Right atrium auricular region (tissue), 2 donors: Measurements from ENCODE around the gene LECT2. TPM values are rescaled to one million over a fixed set of nuclear protein-coding genes. Genes with fewer than 3 reads are reported as not detected.

Experiments used
- DNase-seq: peaks from one replicate; pipeline ENCODE4 v3.0.0-alpha.2; 2019; ENCODE audit warnings: low spot score
- H3K27ac ChIP-seq, 2 donors: fragments of 200-600 bp; sonication (generic); 1 replicate in 1 of 2; 2 replicates in 1 of 2; pipeline ENCODE4 v1.5.1; 2016 to 2019
- H3K27me3 ChIP-seq, 2 donors: fragments of 200-600 bp; sonication (generic); one replicate each; pipeline versions ENCODE4 v1.5.1 to v1.6.0; 2017 to 2019
- H3K36me3 ChIP-seq: fragments of 200-600 bp; sonication (generic); one replicate; pipeline ENCODE4 v1.5.1; 2016
- H3K4me1 ChIP-seq, 2 donors: fragments of 200-600 bp; sonication (generic); one replicate each; pipeline versions ENCODE4 v1.5.1 to v1.6.0; 2017 to 2019
- H3K4me3 ChIP-seq, 2 donors: fragments of 200-600 bp; sonication (generic); 1 replicate in 1 of 2; 2 replicates in 1 of 2; pipeline ENCODE4 v1.5.1; 2017 to 2019; ENCODE audit warnings: mild to moderate bottlenecking in 1 of 2, moderate library complexity in 1 of 2
- H3K9me3 ChIP-seq, 2 donors: fragments of 200-600 bp; sonication (generic); one replicate each; pipeline ENCODE4 v1.5.1; 2019
- CTCF ChIP-seq, 2 donors: fragments of 200-600 bp; sonication (generic); IDR thresholded peaks; one replicate each; pipeline ENCODE4 v1.5.1; 2019; ENCODE audit warnings: antibody characterized with exemption in 2 of 2
- total RNA-seq, 2 donors: library from RNA; depleted of rRNA; stranded (reverse); fragments of >200 nt; gene quantifications; one replicate each; pipeline ENCODE4 v1.1.0, GENCODE V29; 2016

Gene LECT2
- total RNA-seq, 2 donors from 2014 or later: not detected

DNA sequence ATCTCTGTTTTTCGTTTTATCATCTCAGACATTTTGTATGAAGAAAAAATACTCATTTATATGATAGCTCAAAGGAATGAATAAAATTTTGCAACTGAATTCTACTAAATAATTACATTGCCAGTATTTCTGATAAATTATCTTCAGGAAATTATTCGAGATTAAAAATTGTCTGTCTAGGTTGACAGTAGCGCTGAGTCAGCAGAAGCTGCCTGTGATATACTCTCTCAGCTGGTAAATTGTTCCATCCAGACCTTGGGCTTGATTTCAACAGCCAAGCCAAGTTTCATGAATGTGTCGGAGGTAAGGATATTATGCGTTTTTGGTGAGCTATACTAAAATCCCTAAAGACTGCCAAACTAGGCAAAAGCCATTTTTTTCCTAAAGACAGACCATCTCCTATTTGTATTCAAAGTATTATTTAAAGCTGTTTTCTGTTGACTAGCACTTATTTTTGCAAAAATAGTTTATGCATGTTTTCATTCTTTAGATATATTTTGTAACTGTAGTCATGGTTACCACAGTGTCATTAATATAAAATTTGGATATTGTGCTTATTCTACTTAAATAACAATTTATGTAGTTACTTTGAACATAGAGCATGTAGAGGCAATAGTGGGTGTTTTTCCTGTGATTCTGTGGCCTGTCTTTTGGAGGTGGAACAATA, 17.4 kb downstream of the LECT2 start:
- Histone ChIP-seq H3K27me3 (no peaks in the 10 kb centered on the region), H3K27ac (no peak overlapping the region), H3K4me3 (no peak overlapping the region), H3K9me3 (no peaks in the 10 kb centered on the region), H3K4me1 (no peaks in the 10 kb centered on the region), H3K36me3 (no peaks in the 10 kb centered on the region)
- TF ChIP-seq CTCF (IDR thresholded peaks at IDR 0.05): no peak
- no peak for DNase-seq

GRCh38 chr5:135934939-135935338, 19.8 kb downstream of the LECT2 start:
- DNase-seq: no peak
- H3K27me3 ChIP-seq: peaks cover 3 to 5% of the 10 kb centered on the region in 2 donors

GRCh38 chr5:135930949-135931295, 23.9 kb downstream of the LECT2 start:
- H3K27ac ChIP-seq: no peak overlapping the region
- H3K9me3 ChIP-seq: peaks cover 0 to 9% of the 10 kb centered on the region in 2 donors
- TF ChIP-seq CTCF (IDR thresholded peaks at IDR 0.05): no peak
- DNase-seq: no peak
- H3K36me3 ChIP-seq: no peaks in the 10 kb centered on the region
- peaks cover 5 to 6% of the 10 kb centered on the region in 2 donors for H3K27me3 ChIP-seq
- no peak overlapping the region for H3K4me3 ChIP-seq
- H3K4me1 ChIP-seq: peaks cover 0 to 11% of the 10 kb centered on the region in 2 donors

More at GRCh38 chr5:135934939-135935338, 19.8 kb downstream of the LECT2 start:
- no peaks in the 10 kb centered on the region for H3K9me3 ChIP-seq
- TF ChIP-seq CTCF (IDR thresholded peaks at IDR 0.05): no peak
- peaks cover 0 to 10% of the 10 kb centered on the region in 2 donors for H3K4me1 ChIP-seq
- no peaks in the 10 kb centered on the region for H3K36me3 ChIP-seq
- H3K27ac ChIP-seq: no peak overlapping the region
- H3K4me3 ChIP-seq: no peak overlapping the region

- H3K36me3 ChIP-seq: no peaks in the 10 kb centered on the region
- DNase-seq: no peak
- H3K4me3 ChIP-seq: peak overlapping the region in 1 of 2 donors; percentile 43
- H3K27ac ChIP-seq: no peak overlapping the region
- peaks cover 0 to 9% of the 10 kb centered on the region in 2 donors for H3K9me3 ChIP-seq
- peaks cover 0 to 11% of the 10 kb centered on the region in 2 donors for H3K4me1 ChIP-seq
- TF ChIP-seq CTCF (IDR thresholded peaks at IDR 0.05): no peak
- H3K27me3 ChIP-seq: peaks cover 5 to 6% of the 10 kb centered on the region in 2 donors
Measured at GRCh38 chr5:135930029-135930948, 24.5 kb downstream of the LECT2 start.

DNA sequence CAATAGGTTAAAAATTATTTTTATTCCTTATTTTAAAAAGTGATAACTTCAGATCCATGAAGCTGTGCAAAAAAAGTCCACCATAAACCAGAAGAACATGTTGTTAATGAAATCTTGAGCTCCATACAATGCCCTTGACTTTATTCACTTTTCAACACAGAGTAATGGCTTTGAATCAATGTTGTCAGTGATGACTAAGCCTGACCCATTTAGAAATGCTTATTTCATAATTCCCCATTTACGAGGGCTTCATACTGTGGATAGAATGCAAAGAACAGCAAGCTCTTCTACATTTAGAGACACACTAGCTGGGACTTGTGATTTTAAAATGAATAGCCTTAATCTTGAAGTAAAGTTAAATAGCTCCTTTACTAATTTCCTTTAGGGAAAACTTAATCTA, 33.4 kb downstream of the LECT2 start:
- H3K36me3 ChIP-seq: no peaks in the 10 kb centered on the region
- DNase-seq: no peak
- H3K27me3 ChIP-seq: no peaks in the 10 kb centered on the region

More for the DNA sequence above, 33.4 kb downstream of the LECT2 start:
- Histone ChIP-seq H3K9me3 (no peaks in the 10 kb centered on the region), H3K4me1 (no peaks in the 10 kb centered on the region), H3K27ac (no peak overlapping the region), H3K4me3 (no peak overlapping the region)
- TF ChIP-seq CTCF (IDR thresholded peaks at IDR 0.05): no peak
